Astrocyte (in vitro differentiated cells and primary cell): ENCODE data around the gene COL18A1. TPM values are rescaled to one million over a fixed set of nuclear protein-coding genes. Genes with fewer than 3 reads are reported as not detected.
A peak's percentile ranks its signal among the peaks of the same experiment; 100 is the strongest.

Experiments used
- DNase-seq: peaks from one replicate; pipeline ENCODE4 v3.0.0-alpha.2; 2010; ENCODE audit warnings: low read depth
- FAIRE-seq: peaks from 2 replicates; lab custom pipeline; 2011; peaks lifted over from hg19 to GRCh38; lab: Jason Lieb, UNC
- H2AFZ ChIP-seq: 2 replicates; pipeline ENCODE4 v1.6.0; 2012; ENCODE audit warnings: low read depth, low read length, inconsistent platforms
- H3K27ac ChIP-seq: 2 replicates; pipeline ENCODE4 v1.5.1; 2011; ENCODE audit warnings: low read depth, low read length, inconsistent platforms
- H3K27me3 ChIP-seq: 2 replicates; pipeline ENCODE4 v1.6.0; 2011; ENCODE audit warnings: low read length, inconsistent platforms; ENCODE audit not compliant: insufficient read depth
- H3K36me3 ChIP-seq: 2 replicates; pipeline ENCODE4 v1.5.1; 2011; ENCODE audit warnings: low read length, inconsistent platforms; ENCODE audit not compliant: insufficient read depth
- H3K4me1 ChIP-seq: 2 replicates; pipeline ENCODE4 v1.5.1; 2011; ENCODE audit warnings: low read length, inconsistent platforms; ENCODE audit not compliant: insufficient read depth
- H3K4me2 ChIP-seq: 2 replicates; pipeline ENCODE4 v1.6.0; 2012; ENCODE audit warnings: low read length, inconsistent platforms
- H3K4me3 ChIP-seq: 2 replicates; pipeline ENCODE4 v1.5.1; 2011; ENCODE audit warnings: low read depth, mild to moderate bottlenecking, low read length, inconsistent platforms; ENCODE audit not compliant: insufficient read depth
- H3K79me2 ChIP-seq: 2 replicates; pipeline ENCODE4 v1.6.0; 2012; ENCODE audit warnings: mild to moderate bottlenecking, low read length, inconsistent platforms; ENCODE audit not compliant: insufficient read depth
- H3K9ac ChIP-seq: 2 replicates; pipeline ENCODE4 v1.6.0; 2012; ENCODE audit warnings: mild to moderate bottlenecking, low read length, inconsistent platforms
- H3K9me3 ChIP-seq: 2 replicates; pipeline ENCODE4 v1.5.1; 2012; ENCODE audit warnings: low read depth, mild to moderate bottlenecking, low read length, inconsistent platforms; ENCODE audit not compliant: insufficient read depth
- H4K20me1 ChIP-seq: 2 replicates; pipeline ENCODE4 v1.6.0; 2012; ENCODE audit warnings: low read length, inconsistent platforms; ENCODE audit not compliant: insufficient read depth
- H3K27ac Mint-ChIP-seq: one replicate; pipeline ENCODE4 v1.8.0; 2021; ENCODE audit warnings: mild to moderate bottlenecking, mixed read lengths; ENCODE audit not compliant: unreplicated experiment
- H3K27me3 Mint-ChIP-seq: one replicate; pipeline ENCODE4 v1.8.0; 2021; ENCODE audit warnings: low read depth, mixed read lengths; ENCODE audit not compliant: unreplicated experiment
- H3K36me3 Mint-ChIP-seq: one replicate; pipeline ENCODE4 v1.8.0; 2021; ENCODE audit warnings: low read depth, mixed read lengths; ENCODE audit not compliant: unreplicated experiment
- H3K4me1 Mint-ChIP-seq: one replicate; pipeline ENCODE4 v1.8.0; 2021; ENCODE audit warnings: low read depth, mixed read lengths; ENCODE audit not compliant: unreplicated experiment
- H3K4me3 Mint-ChIP-seq: one replicate; pipeline ENCODE4 v1.8.0; 2021; ENCODE audit warnings: mild to moderate bottlenecking, moderate library complexity, mixed read lengths; ENCODE audit not compliant: unreplicated experiment
- H3K9me3 Mint-ChIP-seq: one replicate; pipeline ENCODE4 v1.8.0; 2021; ENCODE audit warnings: mild to moderate bottlenecking, mixed read lengths; ENCODE audit not compliant: unreplicated experiment
- CTCF ChIP-seq: IDR thresholded peaks from 2 replicates; pipeline ENCODE4 v1.5.1; 2011; ENCODE audit warnings: low read depth, mild to moderate bottlenecking, inconsistent platforms, low read length, moderate library complexity; ENCODE audit not compliant: insufficient read depth
- EZH2 ChIP-seq: IDR thresholded peaks from 2 replicates; pipeline ENCODE4 v1.6.1; 2012; ENCODE audit warnings: mild to moderate bottlenecking, low read length, inconsistent platforms; ENCODE audit not compliant: insufficient read depth
- total RNA-seq: library from RNA; stranded (reverse); gene quantifications from 2 replicates; pipeline ENCODE4 v1.2.1, GENCODE V29; 2021

The COL18A1 gene
- total RNA-seq, 1 donor from 2014 or later = 616 TPM

DNA sequence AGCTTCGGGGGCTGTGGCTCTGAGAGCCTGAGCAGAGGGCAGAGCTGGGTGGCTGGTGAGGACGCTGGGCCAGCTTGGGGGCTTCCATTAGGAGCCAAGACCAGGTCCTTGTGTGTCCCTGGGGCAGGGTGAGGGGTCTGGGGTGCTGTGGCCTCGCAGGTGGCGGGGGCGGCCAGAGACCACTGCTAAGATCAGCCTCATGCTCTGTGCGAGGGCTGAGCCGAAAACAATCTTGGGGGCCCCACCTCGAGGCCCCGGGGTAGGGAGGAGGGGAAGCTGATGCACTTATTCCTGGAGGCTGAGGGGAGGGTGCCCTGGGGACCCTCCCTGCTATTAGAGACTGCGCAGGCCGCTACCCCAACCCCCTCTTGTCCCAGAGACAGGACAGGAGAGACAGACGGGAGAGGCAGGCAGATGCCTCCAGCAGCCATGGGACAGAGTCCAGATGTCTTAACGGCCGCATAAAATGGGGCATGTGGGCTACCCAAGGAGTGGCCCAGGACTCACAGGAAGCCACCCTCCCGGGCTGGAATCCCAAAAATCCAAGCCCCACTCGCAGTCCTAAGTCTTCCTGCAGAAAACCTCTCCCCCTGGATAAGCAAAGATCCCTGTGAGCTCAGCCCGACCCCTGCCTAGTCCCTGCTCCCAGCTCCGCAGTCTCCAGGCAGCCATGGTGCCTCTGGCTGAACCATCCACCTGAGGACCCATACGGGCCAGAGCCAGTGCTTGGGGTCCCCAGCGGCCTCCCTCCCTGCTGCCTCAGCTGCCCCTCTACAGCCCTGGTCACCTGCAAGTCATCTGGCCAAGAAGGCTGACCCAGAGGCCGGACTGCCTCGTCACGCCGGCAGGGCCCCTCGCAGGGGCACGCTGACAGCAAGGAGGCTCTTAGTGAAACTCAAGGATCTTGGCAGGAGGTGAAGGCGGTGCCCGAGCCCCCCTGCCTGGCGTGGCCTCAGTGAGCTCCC, 43.6 kb upstream of the COL18A1 start:
- Histone ChIP-seq H3K79me2 (no peaks in the 10 kb centered on the region), H3K27me3 (no peaks in the 10 kb centered on the region), H3K36me3 (no peaks in the 10 kb centered on the region), H2AFZ (peak overlapping the region; percentile 20), H4K20me1 (no peaks in the 10 kb centered on the region), H3K4me1 (peaks cover 25% of the 10 kb centered on the region), H3K4me2 (no peak overlapping the region), H3K9me3 (no peaks in the 10 kb centered on the region), H3K4me3 (no peak overlapping the region), H3K27ac (peak overlapping the region; percentile 13), H3K9ac (no peak overlapping the region)
- no peak overlapping the region for H3K27ac Mint-ChIP-seq
- TF ChIP-seq EZH2 (no peak), CTCF (no peak)
- H3K4me1 Mint-ChIP-seq = peaks cover 26% of the 10 kb centered on the region
- DNase-seq (no peak), FAIRE-seq (no peak)
- H3K27me3 Mint-ChIP-seq = peaks cover 9% of the 10 kb centered on the region
- H3K36me3 Mint-ChIP-seq = no peaks in the 10 kb centered on the region
- no peak overlapping the region for H3K4me3 Mint-ChIP-seq
- no peaks in the 10 kb centered on the region for H3K9me3 Mint-ChIP-seq

GRCh38 chr21:45362077-45362747, 42.8 kb upstream of the COL18A1 start:
- Histone ChIP-seq H3K4me2 (no peak overlapping the region), H3K4me1 (peaks cover 34% of the 10 kb centered on the region), H3K27ac (no peak overlapping the region), H3K27me3 (no peaks in the 10 kb centered on the region), H3K36me3 (no peaks in the 10 kb centered on the region), H3K4me3 (no peak overlapping the region), H4K20me1 (no peaks in the 10 kb centered on the region), H3K9me3 (no peaks in the 10 kb centered on the region), H3K9ac (no peak overlapping the region), H2AFZ (no peak overlapping the region), H3K79me2 (no peaks in the 10 kb centered on the region)
- Mint-ChIP-seq H3K27ac (peak overlapping the region; percentile 26), H3K4me3 (no peak overlapping the region), H3K4me1 (peaks cover 34% of the 10 kb centered on the region), H3K36me3 (no peaks in the 10 kb centered on the region), H3K9me3 (no peaks in the 10 kb centered on the region), H3K27me3 (peaks cover 3% of the 10 kb centered on the region)
- FAIRE-seq = no peak
- no peak for DNase-seq
- TF ChIP-seq EZH2 (no peak), CTCF (no peak)
